Mesothelial cell of epicardium (in vitro differentiated cells): ENCODE data around the gene MRPL28. TPM values are rescaled to one million over a fixed set of nuclear protein-coding genes. Genes with fewer than 3 reads are reported as not detected.
"Not testable (repeated sequence)": the region's sequence is repeated elsewhere in the genome, so short reads cannot be mapped to it uniquely, and the experiment has no call there.

Experiments used
- DNase-seq, 2 experiments: peaks; one replicate each; pipeline ENCODE4 v3.0.0; 2021; ENCODE audit warnings: low spot score in 2 of 2; ENCODE audit not compliant: unreplicated experiment in 2 of 2
- H3K27ac Mint-ChIP-seq: 2 replicates; pipeline ENCODE4 v1.8.0; 2021; ENCODE audit warnings: mixed read lengths
- H3K27me3 Mint-ChIP-seq: 2 replicates; pipeline ENCODE4 v1.8.0; 2021; ENCODE audit warnings: low read depth, mixed read lengths
- H3K36me3 Mint-ChIP-seq: 2 replicates; pipeline ENCODE4 v1.8.0; 2021; ENCODE audit warnings: mixed read lengths
- H3K4me1 Mint-ChIP-seq: 2 replicates; pipeline ENCODE4 v1.8.0; 2021; ENCODE audit warnings: mixed read lengths
- H3K4me3 Mint-ChIP-seq: 2 replicates; pipeline ENCODE4 v1.8.0; 2021; ENCODE audit warnings: mild to moderate bottlenecking, moderate library complexity, mixed read lengths
- H3K9me3 Mint-ChIP-seq: 2 replicates; pipeline ENCODE4 v1.8.0; 2021; ENCODE audit warnings: mixed read lengths
- total RNA-seq: library from RNA; stranded (reverse); gene quantifications from 3 replicates; pipeline ENCODE4 v1.2.1, GENCODE V29; 2021
- TF ChIP-seq, protein P1 (sequence below): fragments of 200-600 bp; sonication (generic); IDR thresholded peaks from one replicate; pipeline ENCODE4 v1.5.0; 2021; ENCODE audit warnings: antibody characterized with exemption; ENCODE audit not compliant: unreplicated experiment

The MRPL28 gene
- total RNA-seq, 1 donor from 2014 or later: 75.3 TPM

GRCh38 chr16:340370-341091, 29.8 kb downstream of the MRPL28 start:
- Mint-ChIP-seq H3K4me3 (no peak overlapping the region), H3K27ac (no peak overlapping the region), H3K4me1 (no peaks in the 10 kb centered on the region), H3K36me3 (peaks cover 21% of the 10 kb centered on the region), H3K27me3 (no peaks in the 10 kb centered on the region), H3K9me3 (no peaks in the 10 kb centered on the region)
- TF ChIP-seq, protein P1, sequence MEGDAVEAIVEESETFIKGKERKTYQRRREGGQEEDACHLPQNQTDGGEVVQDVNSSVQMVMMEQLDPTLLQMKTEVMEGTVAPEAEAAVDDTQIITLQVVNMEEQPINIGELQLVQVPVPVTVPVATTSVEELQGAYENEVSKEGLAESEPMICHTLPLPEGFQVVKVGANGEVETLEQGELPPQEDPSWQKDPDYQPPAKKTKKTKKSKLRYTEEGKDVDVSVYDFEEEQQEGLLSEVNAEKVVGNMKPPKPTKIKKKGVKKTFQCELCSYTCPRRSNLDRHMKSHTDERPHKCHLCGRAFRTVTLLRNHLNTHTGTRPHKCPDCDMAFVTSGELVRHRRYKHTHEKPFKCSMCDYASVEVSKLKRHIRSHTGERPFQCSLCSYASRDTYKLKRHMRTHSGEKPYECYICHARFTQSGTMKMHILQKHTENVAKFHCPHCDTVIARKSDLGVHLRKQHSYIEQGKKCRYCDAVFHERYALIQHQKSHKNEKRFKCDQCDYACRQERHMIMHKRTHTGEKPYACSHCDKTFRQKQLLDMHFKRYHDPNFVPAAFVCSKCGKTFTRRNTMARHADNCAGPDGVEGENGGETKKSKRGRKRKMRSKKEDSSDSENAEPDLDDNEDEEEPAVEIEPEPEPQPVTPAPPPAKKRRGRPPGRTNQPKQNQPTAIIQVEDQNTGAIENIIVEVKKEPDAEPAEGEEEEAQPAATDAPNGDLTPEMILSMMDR: no peak
- DNase-seq: no peak

GRCh38 chr16:339680-340079, 30.7 kb downstream of the MRPL28 start:
- H3K27ac Mint-ChIP-seq: no peak overlapping the region

DNA sequence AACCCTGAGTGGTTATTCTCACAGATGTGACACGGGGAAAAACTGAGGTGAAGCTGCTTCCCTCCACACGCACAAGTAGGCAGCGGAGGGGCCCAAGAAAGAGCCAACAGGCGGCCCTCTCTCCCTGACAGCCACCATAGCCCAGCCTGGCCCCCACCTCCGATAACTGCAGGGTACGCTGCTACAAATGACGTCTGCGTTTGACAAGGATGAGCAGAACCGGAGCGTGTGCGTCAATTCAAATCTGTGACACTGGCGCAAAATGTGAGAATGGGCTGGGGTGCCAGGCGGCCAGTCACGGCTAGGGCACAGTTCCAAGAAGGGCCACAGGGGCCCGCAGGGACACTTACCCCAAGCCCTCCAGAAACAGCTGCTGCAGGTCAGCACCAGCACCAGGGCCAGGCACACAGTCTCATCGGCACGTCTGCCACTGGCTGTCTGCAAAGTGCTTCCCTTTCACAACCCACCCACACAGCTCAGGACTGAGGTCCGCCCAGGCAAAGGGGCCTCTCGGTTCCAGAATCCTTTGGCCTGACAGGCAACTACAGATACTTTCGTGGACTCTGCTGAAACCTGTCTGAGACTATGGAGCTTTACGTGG, 32.3 kb downstream of the MRPL28 start:
- no peak for DNase-seq
- no peaks in the 10 kb centered on the region for H3K27me3 Mint-ChIP-seq
- H3K9me3 Mint-ChIP-seq: no peaks in the 10 kb centered on the region
- no peak overlapping the region for H3K4me3 Mint-ChIP-seq
- H3K36me3 Mint-ChIP-seq: peaks cover 13% of the 10 kb centered on the region
- no peak overlapping the region for H3K27ac Mint-ChIP-seq
- H3K4me1 Mint-ChIP-seq: peaks cover 18% of the 10 kb centered on the region
- TF ChIP-seq, protein P1: no peak

More at GRCh38 chr16:339680-340079, 30.7 kb downstream of the MRPL28 start:
- Mint-ChIP-seq H3K27me3 (no peaks in the 10 kb centered on the region), H3K4me3 (no peak overlapping the region), H3K36me3 (peaks cover 15% of the 10 kb centered on the region), H3K4me1 (peaks cover 7% of the 10 kb centered on the region), H3K9me3 (no peaks in the 10 kb centered on the region)
- no peak for DNase-seq
- TF ChIP-seq, protein P1: no peak

- Mint-ChIP-seq H3K36me3 (peaks cover 6% of the 10 kb centered on the region), H3K4me3 (no peak overlapping the region), H3K9me3 (no peaks in the 10 kb centered on the region), H3K27ac (no peak overlapping the region), H3K27me3 (no peaks in the 10 kb centered on the region), H3K4me1 (peaks cover 22% of the 10 kb centered on the region)
- TF ChIP-seq, protein P1: no peak
- DNase-seq: no peak
These were observed 32.9 kb downstream of the MRPL28 start for GRCh38 chr16:337437-337836.

GRCh38 chr16:336269-336668, 34.1 kb downstream of the MRPL28 start:
- Mint-ChIP-seq H3K27me3 (no peaks in the 10 kb centered on the region), H3K36me3 (no peaks in the 10 kb centered on the region), H3K9me3 (no peaks in the 10 kb centered on the region), H3K4me3 (no peak overlapping the region), H3K4me1 (peaks cover 31% of the 10 kb centered on the region), H3K27ac (no peak overlapping the region)
- no peak for DNase-seq
- TF ChIP-seq, protein P1: no peak

DNA sequence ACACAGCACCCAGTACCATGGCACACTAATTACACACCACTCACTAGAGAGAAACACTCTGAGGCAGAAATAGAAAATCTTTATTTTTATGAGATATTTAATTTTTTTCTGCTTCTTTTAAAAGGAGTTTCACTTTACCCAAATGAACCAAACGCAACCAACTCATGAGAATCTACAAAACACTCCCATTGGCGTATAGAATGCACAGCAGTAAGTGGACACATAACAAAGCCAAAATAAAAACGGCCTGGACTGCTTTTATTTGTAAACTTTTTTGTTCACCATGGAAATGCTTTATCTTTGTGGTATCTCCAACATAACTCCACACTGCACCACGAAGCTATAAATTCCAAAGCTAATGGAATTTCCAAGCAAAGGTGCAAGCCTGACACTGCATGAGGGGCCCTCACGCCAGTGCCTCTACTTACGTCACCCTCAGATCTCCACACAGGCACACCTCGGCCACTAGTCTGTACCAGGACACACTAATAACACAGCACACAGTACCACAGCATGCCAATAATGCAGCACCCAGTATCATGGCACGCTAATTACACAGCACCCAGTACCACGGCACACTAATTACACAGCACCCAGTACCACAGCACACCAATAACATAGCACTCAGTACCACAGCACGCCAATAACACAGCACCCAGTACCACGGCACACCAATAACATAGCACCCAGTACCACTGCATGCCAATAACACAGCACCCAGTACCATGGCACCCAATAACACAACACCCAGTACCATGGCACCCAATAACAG, 35.3 kb downstream of the MRPL28 start:
- DNase-seq, H3K4me3 Mint-ChIP-seq, H3K9me3 Mint-ChIP-seq, H3K36me3 Mint-ChIP-seq, H3K27me3 Mint-ChIP-seq: not testable (repeated sequence)
- H3K27ac Mint-ChIP-seq: peak overlapping the region; percentile 80
- H3K4me1 Mint-ChIP-seq: peaks cover 43% of the 10 kb centered on the region

DNA sequence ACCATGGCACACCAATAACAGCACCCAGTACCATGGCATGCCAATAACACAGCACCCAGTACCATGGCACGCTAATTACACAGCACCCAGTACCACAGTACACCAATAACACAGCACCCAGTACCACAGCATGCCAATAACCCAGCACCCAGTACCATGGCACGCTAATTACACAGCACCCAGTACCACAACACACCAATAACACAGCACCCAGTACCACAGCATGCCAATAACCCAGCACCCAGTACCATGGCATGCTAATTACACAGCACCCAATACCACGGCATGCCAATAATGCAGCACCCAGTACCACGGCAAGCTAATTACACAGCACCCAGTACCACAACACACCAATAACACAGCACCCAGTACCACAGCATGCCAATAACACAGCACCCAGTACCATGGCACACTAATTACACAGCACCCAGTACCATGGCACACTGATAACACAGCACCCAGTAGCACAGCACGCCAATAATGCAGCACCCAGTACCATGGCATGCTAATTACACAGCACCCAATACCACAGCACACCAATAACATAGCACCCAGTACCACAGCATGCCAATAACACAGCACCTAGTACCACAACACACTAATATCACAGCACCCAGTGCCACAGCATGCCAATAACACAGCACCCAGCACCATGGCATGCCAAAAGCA, 36.0 kb downstream of the MRPL28 start:
- peaks cover 43% of the 10 kb centered on the region for H3K4me1 Mint-ChIP-seq
- H3K4me3 Mint-ChIP-seq, DNase-seq, H3K36me3 Mint-ChIP-seq, H3K27me3 Mint-ChIP-seq, H3K9me3 Mint-ChIP-seq: not testable (repeated sequence)
- H3K27ac Mint-ChIP-seq: peak overlapping the region; percentile 80
